Body of pancreas (tissue), 4 donors: ENCODE measurements around the gene RNF130.

ENCODE experiments used
- CTCF ChIP-seq, 7 experiments: fragments of 450-650 bp in 4 of 7; fragments of 200-600 bp in 3 of 7; sonication (generic) in 3 of 7; IDR thresholded peaks; one replicate each; pipeline ENCODE4 v1.5.1; 2016 to 2019; ENCODE audit warnings: antibody characterized with exemption in 7 of 7
- POLR2A ChIP-seq, 3 donors: fragments of 450-650 bp; IDR thresholded peaks; one replicate each; pipeline ENCODE4 v1.6.1; 2016; ENCODE audit warnings: antibody characterized with exemption in 3 of 3, mild to moderate bottlenecking in 2 of 3

GRCh38 chr5:180103487-180104167 is 32.1 kb upstream of the RNF130 start:
- TF ChIP-seq CTCF (IDR thresholded peaks at IDR 0.05) (no peak), POLR2A (IDR thresholded peaks at IDR 0.05) (no peak)
